ENCODE data around the gene KRI1. TPM values are rescaled to one million over a fixed set of nuclear protein-coding genes. Genes with fewer than 3 reads are reported as not detected.

KRI1 gene
- total and polyA plus RNA-seq, 2 of the 8 experiments (the other 6 are each of a cell fraction or from before 2014, with no cell fraction given), result 14.2 to 45.2 TPM

GRCh38 chr19:10521461-10522171 is 44.2 kb downstream of the KRI1 start:
- Histone ChIP-seq H2BK12ac (ENCODE audit: low read depth, low read length) (no peak overlapping the region), H4K91ac (replicated peaks; ENCODE audit: insufficient read length, low read length) (no peak overlapping the region), H3K4me3 (ENCODE audit: extremely low read depth in 1 of 4, insufficient read depth in 2 of 4, low read depth in 3 of 4, low read length in 4 of 4) (no peak overlapping the region), H3K36me3 (ENCODE audit: control insufficient read depth in 2 of 4, insufficient read depth in 4 of 4, low read length in 3 of 4) (no peaks in the 10 kb centered on the region), H3K79me2 (ENCODE audit: control insufficient read depth in 1 of 2, insufficient read depth in 2 of 2, low read length in 2 of 2) (no peaks in the 10 kb centered on the region), H2BK20ac (ENCODE audit: low read length) (no peak overlapping the region), H3K4me2 (ENCODE audit: insufficient read depth in 1 of 2, low read depth in 2 of 2, low read length in 2 of 2) (no peak overlapping the region), H3K27ac (ENCODE audit: low read depth, low read length) (no peak overlapping the region), H3K27me3 (replicated peaks in 1 of 4; ENCODE audit: control insufficient read depth in 3 of 4, extremely low read depth in 1 of 4, insufficient read depth in 3 of 4, low read length in 3 of 4) (peaks cover 11 to 29% (median 26%) of the 10 kb centered on the region in 4 experiments; a peak in 6 of 7 replicates), H2BK5ac (ENCODE audit: low read depth, low read length) (no peak overlapping the region), H3K18ac (ENCODE audit: extremely low read depth, low read length) (no peak overlapping the region), H3K4ac (replicated peaks; ENCODE audit: insufficient read length, low read depth, low read length) (no peak overlapping the region), H3K23me2 (ENCODE audit: low read depth, low read length) (peaks cover 16% of the 10 kb centered on the region; the same call in 1 of the 2 replicates), H3K23ac (ENCODE audit: insufficient read length) (no peak overlapping the region), H2BK120ac (replicated peaks; ENCODE audit: low read depth, low read length) (no peak overlapping the region), H3K9me3 (ENCODE audit: insufficient read depth in 2 of 2, low read depth in 1 of 2, low read length in 1 of 2) (no peaks in the 10 kb centered on the region), H3K56ac (replicated peaks; ENCODE audit: insufficient read length, low read depth, low read length) (no peak overlapping the region), H2AK5ac (ENCODE audit: low read depth, low read length) (no peak overlapping the region), H4K20me1 (replicated peaks in 1 of 2; ENCODE audit: control insufficient read depth in 1 of 2, insufficient read depth in 2 of 2, low read length in 2 of 2) (peaks cover 0 to 1% of the 10 kb centered on the region in 2 experiments), H3K79me1 (ENCODE audit: low read depth, low read length) (no peaks in the 10 kb centered on the region), H4K8ac (ENCODE audit: extremely low read depth, insufficient read depth, low read length) (no peak overlapping the region), H3K9ac (replicated peaks in 1 of 4; ENCODE audit: extremely low read depth in 1 of 4, low read depth in 3 of 4, low read length in 3 of 4) (no peak overlapping the region; a peak in 2 of 7 replicates), H3K4me1 (replicated peaks in 1 of 4; ENCODE audit: control insufficient read depth in 3 of 4, insufficient read depth in 4 of 4, low read length in 3 of 4) (peaks cover 0 to 18% (median 7%) of the 10 kb centered on the region in 4 experiments; a peak in 5 of 7 replicates), H3K14ac (ENCODE audit: insufficient read length) (no peak overlapping the region), H2BK15ac (ENCODE audit: low read length) (no peak overlapping the region), H4K5ac (ENCODE audit: insufficient read length, low read depth, low read length) (no peak overlapping the region), H2AFZ (ENCODE audit: low read length) (no peak overlapping the region)
- DNase-seq (ENCODE audit: low read depth in 1 of 2, low spot score in 2 of 2), result no peak
- 88% methylated on average over 13 of the region's 13 CpGs; no CpG with 5 or more reads in 1 of the 2 experiments for WGBS, 2 experiments (ENCODE audit: extremely low coverage in 1 of 2, insufficient coverage in 1 of 2, insufficient read length in 1 of 2, insufficient replicate concordance in 2 of 2, low coverage in 1 of 2, low lambda C conversion rate in 2 of 2, missing lambda C conversion rate in 1 of 2)
- ChIA-PET CTCF (ENCODE audit: partially characterized antibody) (interaction anchor here (0.6 to 3.2 kb wide), 10 partner anchors 9 to 330 kb away, joined by 3 to 9 read pairs (median 4); no protein-coding TSS in a partner anchor), POLR2A (ENCODE audit: partially characterized antibody) (interaction anchor here (0.6 to 1.5 kb wide), 3 partner anchors 10 to 931 kb away, joined by 3 to 5 read pairs (median 4); no protein-coding TSS in a partner anchor)
- no peak for FAIRE-seq
- TF ChIP-seq E2F6 (IDR thresholded peaks at IDR 0.05), result no peak
- TF ChIP-seq JUN (IDR thresholded peaks at IDR 0.05; ENCODE audit: low read depth, low read length), result no peak
- TF ChIP-seq NRF1 (IDR thresholded peaks at IDR 0.05; ENCODE audit: low read depth, low read length), result no peak
- no peak for TF ChIP-seq RFX5 (IDR thresholded peaks at IDR 0.05; ENCODE audit: borderline replicate concordance, low read depth, low read length)
- TF ChIP-seq SAP30 (IDR thresholded peaks at IDR 0.05; ENCODE audit: insufficient read depth, insufficient replicate concordance, low read length), result no peak
- no peak for TF ChIP-seq ATF2 (IDR thresholded peaks at IDR 0.05; ENCODE audit: low read length)
- no peak for TF ChIP-seq SUZ12 (IDR thresholded peaks at IDR 0.05; ENCODE audit: low read length)
- no peak for TF ChIP-seq POU5F1 (IDR thresholded peaks at IDR 0.05; ENCODE audit: low read depth, low read length)
